HG02870 (cell line): ENCODE data around the gene REG4.
A peak's percentile ranks its signal among the peaks of the same experiment; 100 is the strongest.
"Not testable (repeated sequence)": the region's sequence is repeated elsewhere in the genome, so short reads cannot be mapped to it uniquely, and the experiment has no call there.

Experiments
- ATAC-seq: cut with Tn5 transposase; IDR thresholded peaks from one replicate; pipeline ENCODE4 v1.9.1; 2021; ENCODE audit warnings: mild to moderate bottlenecking, moderate library complexity; ENCODE audit not compliant: unreplicated experiment

REG4 gene

GRCh38 chr1:119811387-119811786 lies at the start of gene REG4:
Gene REG4, minus strand, starts transcription at chr1:119811460. Its CDS starts 2,691 bp downstream, at chr1:119808769.
- no peak for ATAC-seq

DNA sequence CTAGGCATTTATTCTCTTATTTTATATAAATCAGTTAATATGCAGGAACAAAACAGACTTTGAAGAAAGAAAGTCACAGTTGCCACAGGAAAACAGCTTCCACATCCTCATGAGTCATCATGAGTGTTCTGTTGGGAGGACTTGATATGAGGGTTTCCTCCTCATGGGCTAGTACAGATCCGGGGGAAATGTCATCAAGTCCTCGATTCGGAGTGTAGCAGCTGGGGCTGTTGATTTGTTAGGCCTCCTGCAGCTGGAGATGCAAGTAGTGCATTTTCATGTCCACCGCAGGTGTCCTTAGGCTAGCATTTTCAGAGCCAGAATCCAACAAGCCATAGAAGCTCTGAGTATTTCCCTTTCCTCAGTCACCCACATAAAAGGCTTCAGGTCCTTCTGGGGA lies 48.4 kb upstream of the REG4 start:
- no peak for ATAC-seq

GRCh38 chr1:119858556-119859214 lies 47.4 kb upstream of the REG4 start:
- ATAC-seq, result not testable (repeated sequence)

DNA sequence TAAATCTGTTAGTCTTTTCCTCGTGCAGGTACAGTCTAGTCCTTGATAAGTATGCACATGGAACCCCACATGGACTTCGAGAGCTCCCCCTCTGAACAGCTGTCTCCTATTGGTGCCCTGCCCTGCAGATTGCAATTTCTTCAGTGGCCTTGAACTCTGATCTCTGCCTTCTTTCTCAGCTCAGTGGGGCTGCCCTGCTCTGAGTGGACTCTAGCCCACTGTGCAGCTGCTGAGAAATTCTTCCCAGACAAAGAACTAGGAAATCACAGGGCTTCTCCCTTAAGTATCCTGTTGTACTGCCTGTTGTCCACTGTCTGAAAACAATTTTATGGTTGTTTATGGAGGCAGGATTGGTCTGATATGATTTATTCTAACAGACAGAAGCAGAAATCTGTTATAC lies 46.9 kb upstream of the REG4 start:
- no peak for ATAC-seq

- ATAC-seq, result no peak
Measured at GRCh38 chr1:119853155-119853554, 41.9 kb upstream of the REG4 start.

DNA sequence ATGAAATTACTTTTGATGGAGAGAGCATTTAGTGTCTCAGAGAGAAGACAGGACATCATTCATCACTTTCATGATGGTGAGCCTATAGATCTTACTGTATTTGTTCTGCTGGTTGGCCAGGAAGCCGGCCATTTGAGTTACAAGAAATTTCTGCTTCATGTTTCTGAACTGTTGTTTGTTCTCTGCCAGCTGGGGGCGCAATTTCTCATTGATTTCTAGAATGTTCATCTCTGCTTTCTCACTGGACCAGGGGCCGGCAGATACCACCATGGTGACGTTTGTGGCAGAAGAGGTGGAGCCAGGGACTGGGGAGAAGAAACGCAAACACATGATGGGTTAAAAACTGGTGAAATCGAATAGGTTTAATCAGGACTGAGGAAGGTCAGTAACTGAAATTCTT lies 32.9 kb upstream of the REG4 start:
- not testable (repeated sequence) for ATAC-seq

GRCh38 chr1:119841306-119841705 lies 30.0 kb upstream of the REG4 start:
- no peak for ATAC-seq

DNA sequence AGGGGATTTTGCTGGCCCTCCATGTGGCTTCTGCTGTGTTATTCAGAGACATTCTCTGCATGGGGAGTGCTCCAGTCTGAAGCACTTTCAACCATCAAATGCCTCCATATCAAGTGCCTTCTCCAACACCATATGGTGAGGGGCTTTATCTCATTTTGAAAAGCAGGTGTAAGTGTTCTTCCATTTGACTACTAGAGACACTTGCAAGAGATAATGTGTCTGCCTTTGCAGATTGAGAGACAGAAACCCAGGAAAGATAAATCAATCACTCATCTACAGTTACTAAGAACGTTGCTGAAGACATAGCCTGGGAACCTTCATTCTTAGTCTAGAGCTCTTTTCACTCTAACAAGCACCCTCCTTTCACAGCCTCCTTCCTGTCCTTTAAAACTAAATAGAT lies 29.5 kb upstream of the REG4 start:
- no peak for ATAC-seq

DNA sequence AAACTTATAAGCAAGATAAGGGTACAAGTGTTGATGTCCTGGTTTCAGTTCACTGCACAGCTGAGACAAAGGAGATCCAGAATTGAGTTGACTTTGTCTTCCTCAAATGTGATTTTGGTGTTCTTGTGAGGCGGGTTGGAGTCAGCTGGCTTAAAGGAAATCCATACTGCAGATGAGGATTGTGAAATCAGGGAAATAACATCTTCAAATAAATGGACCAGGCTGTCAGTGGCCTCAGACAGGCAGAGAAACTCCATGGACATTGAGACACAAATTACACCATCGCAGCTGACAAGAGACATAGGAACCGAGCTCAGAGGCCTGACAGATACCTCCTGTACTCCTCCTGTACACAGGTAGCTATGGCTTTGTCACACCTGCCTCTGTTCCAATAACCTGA lies 27.0 kb upstream of the REG4 start:
- no peak for ATAC-seq

GRCh38 chr1:119834990-119835389 lies 23.7 kb upstream of the REG4 start:
- no peak for ATAC-seq

DNA sequence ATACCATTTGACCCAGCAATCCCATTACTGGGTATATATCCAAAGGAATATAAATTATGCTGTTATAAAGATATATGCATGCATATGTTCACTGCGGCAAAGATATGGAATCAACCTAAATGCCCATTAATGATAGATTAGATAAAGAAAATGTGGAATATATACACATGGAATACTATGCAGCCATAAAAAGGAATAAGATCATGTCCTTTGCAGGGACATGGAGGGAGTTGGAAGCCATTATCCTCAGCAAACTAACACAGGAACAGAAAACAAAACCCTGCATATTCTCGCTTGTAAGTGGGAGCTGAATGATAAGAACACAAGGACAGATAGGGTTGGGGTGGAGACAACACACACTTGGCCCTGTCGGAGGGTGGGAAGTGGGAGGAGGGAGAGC lies 19.8 kb upstream of the REG4 start:
- ATAC-seq, result no peak

- no peak for ATAC-seq
Measured at GRCh38 chr1:119829625-119830024, 18.4 kb upstream of the REG4 start.

DNA sequence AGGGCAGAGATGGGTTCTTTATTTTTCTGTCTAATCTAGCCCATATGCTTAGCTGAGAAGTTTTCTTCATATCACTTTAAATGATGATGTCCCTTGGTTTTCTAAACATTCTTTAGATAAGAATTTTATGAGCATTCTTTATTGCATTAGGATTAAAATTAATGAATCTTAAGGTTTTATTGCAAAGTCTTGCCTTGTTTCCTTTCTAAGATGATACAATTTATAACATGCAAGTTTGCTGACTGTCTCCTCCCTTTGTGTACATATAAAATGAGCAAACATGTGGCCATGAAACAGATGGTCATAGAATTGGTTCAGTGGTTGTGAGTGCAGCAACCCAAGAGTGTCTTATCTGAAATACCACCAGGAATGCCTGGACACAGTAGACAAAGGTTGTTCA lies 17.7 kb upstream of the REG4 start:
- ATAC-seq, result not testable (repeated sequence)

DNA sequence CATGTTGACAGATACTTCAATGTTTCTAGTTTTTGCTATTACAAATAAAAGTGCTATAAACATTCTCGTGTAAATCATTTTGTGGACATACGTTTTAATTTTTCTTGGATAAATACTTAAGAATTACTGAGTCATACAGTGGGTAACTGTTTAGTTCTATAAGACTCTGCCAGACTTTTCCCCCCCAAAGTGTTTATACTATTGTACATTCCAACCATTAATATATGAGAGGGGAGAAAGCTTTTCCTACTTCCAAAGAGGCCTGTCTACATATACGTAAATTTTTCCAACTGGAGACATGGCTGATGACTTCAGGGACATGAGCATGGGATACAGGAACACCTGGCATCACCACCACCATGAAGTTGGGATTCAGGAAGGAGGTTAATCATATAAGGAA lies 17.0 kb upstream of the REG4 start:
- ATAC-seq, result no peak

DNA sequence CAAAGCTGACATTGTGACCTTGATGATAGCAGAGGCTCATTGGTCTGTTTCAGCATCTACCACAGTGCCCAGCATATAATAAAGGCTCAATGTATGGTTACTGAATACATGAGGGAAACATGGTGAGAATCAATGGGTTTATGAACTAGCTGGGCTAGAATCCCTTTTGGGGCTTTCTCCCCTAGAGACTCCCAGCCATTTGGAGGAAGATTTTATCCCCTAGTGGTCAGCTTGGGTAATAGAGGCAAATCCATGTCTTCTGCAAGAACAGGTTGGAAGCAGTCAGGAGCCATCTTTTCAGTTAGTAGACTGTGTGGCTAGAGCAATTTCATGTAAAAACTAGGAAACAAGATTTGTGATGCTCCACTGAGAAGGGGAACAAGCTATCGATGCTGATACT lies 15.8 kb upstream of the REG4 start:
- ATAC-seq, result no peak

DNA sequence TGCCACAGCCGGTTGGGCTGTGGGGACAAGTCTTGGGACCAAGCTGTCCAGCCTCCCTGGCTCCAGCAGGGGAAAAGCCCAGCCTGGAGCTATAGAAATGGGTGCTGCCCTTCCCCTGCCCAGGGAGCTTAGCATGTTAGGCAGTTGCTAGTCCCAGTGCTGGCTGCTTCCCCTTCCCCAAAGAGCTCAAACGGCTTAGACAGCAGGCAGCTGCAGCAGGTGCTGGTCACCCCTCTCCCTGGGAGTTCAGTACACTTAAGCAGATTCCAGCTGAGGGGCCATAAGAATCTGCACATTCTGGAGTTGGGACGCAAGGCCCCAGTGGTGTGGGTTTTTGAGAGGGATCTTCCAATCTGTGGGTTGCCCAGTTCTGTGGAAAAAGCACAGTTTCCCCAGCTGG lies 11.1 kb upstream of the REG4 start:
- ATAC-seq, result no peak

DNA sequence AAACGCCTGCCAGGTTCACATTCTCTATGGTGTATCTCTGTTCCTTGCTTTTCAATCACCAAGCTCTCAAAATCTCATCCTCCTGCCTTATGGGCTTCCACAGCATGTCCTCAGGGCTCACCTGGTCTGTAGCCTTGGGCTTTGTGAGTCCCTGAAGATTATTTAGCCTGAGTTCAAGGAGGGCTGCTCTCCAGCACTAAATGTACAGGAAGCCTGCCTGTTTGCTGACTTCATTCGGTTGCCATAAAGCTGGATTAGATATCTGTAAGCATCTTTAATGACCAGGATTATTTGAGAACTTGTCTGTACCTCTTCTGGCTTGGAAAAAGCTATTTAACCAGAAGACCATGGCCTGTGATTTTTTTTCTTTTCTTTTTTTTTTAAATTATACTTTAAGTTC lies 6.9 kb upstream of the REG4 start:
- ATAC-seq, result no peak

- no peak for ATAC-seq
Measured at GRCh38 chr1:119816407-119816806, 5.1 kb upstream of the REG4 start.

GRCh38 chr1:119815928-119816327 lies 4.7 kb upstream of the REG4 start:
- no peak for ATAC-seq

- no peak for ATAC-seq
Measured at GRCh38 chr1:119815361-119815760, 4.1 kb upstream of the REG4 start.

DNA sequence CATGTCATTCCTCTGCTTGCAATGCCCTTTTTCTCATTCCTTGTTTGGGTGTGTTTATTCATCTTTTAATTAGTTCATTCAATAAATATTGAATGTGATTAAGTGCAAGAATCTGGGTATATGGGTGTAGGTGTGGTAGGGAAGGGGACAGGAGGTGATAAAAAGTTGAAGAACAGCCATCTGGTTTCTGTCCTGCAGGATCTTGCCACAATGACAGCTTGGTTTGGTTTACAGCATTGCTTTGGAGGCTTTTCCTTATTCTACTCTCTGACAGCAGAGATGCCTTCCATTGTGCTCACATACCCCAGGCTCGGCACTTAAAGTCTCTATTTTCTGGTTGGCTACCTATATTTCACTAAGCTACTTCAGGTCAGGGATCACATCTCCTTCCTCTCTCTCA lies 3.0 kb upstream of the REG4 start:
- no peak for ATAC-seq

- ATAC-seq, result no peak
Measured at GRCh38 chr1:119811985-119812557, 811 bp upstream of the REG4 start.

DNA sequence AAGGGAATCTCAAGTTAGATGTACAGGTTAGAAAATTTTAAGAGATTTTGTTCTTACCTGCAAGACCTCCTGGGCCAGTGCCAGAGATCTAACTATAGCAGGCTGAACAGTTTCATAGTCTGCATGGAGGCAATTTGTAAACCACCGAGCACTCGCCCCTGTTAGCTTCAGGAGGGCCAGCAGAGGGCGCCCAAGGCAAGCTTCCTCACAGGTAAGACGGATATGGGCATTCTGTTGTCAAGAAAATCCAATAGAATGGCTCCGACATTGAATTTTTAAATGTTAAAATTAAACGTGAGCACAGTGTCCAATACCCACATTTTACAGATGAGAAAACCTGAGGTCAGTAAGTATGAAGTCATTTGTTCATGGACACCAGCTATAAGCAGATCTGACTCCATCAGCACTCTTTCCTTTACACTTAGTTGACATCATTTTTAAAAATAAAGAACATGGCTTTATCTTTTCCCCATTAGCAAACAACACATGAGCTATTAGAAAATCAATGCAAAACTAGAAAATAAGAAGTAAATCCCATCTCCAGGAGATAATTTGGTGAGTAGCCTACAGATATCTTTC lies 2.2 kb downstream of the REG4 start:
- peak; percentile 87 for ATAC-seq
